GM19468 (cell line): ENCODE results near the gene KIF21B.

ENCODE experiments used
- ATAC-seq: cut with Tn5 transposase; IDR thresholded peaks from one replicate; pipeline ENCODE4 v1.9.1; 2021; ENCODE audit warnings: mild to moderate bottlenecking, moderate library complexity, moderate number of reproducible peaks; ENCODE audit not compliant: unreplicated experiment; ENCODE audit errors: extremely low read depth

KIF21B gene

DNA sequence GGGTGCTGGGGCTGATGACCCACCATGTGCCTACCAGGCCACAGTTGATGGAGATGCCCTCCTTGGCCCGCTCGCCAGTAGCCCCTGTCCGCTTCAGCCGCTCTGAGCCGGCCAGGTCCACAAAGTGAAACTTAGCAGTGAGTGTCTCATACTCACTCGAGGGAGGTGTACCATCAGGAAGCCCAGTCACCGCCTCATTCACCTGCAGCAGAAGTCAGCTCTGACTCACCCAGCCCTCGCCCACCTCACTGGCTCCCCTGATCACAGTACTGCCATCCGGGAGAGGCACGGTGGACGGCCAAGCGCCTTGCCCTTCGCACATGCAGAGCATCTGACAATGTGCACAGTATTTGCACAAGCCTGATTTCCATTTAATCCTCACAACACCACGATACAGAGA, 18.8 kb downstream of the KIF21B start:
- no peak for ATAC-seq

DNA sequence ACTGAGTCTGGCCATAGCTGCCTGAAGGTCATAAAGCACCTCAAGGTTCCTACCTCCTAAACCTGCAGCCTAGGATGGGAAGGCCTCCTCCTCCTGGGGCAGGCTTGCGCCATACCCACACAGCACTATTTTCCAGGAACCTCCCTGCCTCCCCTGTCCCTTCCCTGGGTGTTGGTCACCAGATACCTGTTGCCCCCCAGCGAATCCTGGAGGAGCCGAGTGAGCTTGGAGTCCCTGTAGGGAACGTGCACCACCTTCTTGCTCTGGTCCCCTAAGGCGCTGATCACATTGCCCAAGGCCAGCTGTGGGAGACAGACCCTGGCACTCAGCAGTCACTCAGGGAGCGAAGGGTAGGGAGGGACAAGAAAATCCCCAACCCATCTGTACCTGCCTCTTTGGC, 19.4 kb downstream of the KIF21B start:
- ATAC-seq = no peak

DNA sequence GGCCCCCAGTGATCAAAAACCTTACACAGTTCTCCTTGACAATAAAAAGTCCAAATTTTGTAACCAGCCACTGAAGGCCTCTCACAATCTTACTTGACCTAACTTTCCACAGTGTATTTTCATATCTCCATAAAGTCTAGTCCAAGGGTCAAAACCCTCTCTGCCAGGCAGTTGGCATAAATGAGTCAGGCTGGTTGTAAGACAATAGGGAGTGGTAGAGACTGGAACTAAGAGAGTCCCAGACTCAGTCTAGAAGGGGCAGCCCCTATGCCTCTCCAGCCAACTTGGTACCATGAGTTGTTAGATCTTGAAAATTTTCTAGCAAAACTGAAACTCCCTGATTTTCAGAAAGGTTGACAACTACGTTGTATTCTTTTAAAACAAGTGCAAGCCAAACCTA, 21.0 kb downstream of the KIF21B start:
- ATAC-seq = no peak

DNA sequence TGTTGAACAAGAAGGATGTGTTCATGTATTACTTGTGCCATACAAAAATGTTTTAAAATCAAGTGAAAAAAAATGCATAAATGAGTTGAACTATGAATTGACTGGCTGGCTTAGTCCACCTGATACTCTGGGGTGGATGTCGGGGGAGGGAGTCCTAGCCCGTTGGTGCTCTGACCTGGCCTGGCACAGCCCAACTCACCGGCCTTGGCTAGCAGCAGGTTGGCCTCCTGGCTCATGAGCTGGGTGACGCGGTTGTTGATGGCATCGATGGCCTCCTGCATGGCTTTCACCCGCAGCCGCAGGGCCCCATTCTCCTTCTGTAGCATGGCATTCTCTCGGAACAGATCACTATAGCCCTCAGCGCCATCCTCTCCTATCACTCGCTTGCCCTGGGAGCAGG, 21.6 kb downstream of the KIF21B start:
- no peak for ATAC-seq

DNA sequence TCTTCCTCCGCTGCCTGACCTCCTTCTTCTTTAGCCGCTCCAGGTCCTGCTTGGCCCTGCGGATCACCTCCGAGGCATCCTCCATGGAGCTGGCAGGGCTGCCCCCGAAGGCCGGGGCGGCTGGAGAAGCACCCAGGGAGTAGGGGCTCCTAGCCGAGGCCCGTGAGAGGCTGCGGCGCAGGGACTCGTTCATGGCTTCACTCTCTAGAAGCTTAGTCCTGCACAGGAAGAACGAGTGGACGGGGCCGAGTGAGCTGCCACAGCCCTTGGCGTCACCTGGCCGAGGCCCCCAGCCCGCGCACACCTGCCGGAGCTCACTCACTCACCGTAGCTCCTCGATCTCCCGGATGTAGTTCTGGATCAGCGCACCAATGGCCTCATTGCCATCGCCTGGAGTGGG, 23.1 kb downstream of the KIF21B start:
- ATAC-seq = no peak

DNA sequence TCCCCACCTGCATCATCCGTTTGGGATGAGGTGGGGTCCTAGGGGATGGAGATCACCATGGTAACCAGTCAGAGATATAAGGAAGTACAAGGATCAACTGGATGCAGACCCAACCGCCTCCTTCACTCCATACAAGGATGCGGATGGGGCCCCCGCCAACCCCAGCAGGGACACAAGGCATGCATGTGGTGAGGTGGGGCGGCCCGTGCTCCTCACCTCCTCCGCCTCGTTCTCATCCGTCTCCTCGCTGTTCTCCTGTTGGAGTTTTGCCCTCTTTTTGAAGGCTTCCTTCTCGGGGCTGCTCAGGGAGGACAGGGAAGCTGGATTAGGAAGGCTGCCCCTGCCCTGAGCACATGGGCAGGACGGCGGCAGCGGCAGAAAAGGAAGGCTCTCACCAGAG, 23.8 kb downstream of the KIF21B start:
- ATAC-seq = no peak

DNA sequence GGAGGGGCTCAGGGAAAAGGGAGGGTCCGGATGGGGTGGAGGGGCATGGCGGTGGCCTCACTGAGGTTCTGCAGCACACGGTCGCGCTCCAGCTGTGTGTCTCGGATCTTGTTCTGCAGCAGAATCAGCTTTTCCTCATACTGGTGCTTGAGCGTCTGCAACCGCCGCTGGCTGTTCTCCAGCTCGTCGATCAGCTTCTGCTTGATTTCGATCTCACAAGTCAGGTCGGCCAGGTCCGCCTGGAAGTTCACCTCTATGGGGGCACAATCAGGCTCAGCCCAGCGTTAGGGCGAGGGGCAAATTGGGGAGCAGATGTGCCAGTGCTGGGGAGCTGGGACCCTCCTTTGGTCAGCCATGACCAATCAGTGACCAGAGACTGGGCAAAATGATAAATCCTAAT, 25.2 kb downstream of the KIF21B start:
- no peak for ATAC-seq

DNA sequence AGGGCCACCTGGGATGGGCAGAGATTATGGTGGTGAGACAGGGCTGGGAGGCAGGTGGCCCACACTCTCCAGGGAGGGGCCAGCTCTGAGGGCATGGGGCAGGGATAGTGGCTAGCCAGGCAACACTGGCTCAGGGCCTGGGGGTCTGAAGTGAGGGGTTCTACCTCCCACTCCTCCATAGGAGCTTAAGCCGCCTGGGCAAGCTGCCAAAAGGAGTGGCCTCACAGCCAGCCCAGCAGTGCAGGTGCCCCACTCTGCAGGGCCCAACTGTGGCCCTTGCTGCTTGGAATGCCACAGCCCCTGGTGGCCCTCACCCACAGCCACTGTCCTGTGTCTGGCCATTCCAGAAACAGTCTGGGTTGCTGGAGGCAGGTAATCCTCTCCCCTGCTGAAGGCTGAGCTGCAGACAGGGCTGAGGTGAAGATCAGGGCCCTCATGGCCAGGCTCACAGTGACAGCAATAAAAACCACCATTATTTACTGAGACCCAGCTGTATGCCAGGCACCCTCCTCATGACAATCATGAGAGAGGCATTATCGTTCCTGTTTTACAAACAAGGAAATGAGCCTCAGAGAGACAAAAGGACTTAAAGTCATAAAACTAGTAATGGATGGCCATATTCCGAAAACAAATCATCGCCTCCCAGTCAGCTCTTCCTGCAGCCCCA, 31.0 kb downstream of the KIF21B start:
- no peak for ATAC-seq

DNA sequence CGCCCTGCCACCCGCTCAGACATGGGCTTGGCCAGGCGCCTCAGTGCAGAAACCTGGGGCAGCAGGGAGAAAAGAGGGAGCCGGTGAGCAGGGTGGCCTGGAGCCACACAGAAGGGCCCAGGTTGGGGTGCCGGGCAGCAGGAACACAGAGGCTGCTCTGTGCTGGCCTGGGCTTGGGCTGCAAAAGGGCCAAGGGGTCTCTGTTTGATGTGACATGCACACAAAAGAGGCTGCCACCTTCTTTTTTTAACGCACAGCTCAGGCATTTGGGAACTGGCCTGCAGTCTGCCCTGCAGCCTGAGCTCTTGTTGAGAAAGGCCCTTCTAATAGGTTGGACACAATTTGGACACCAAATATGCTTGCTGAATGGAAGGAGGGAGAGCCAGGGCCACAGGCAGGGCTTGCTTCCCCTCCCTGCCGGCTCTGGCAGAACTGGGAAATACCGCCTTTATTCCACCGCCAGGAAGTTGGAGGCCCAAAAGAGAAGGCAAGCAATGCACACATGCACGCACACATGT, 32.4 kb downstream of the KIF21B start:
- ATAC-seq = no peak

DNA sequence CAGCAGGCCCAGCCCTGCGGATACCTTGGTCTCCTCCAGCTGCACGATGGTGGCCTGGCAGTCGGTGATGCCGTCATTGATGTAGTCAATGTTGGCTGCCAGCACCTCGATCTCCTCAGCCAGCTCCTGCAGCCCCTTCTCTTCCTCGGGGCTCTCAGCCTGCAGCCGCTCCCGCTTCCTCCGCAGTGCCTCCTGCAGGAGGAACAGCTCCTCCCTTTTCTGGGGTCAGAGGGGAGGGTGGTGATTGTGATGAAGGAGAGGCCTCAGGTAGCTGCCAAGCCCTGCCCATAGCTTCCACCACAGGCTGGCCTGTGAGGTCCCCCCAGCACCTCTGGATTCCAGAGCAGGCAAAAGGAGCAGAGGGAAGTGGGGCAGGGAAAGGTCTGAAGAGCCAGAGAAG, 33.4 kb downstream of the KIF21B start:
- no peak for ATAC-seq

DNA sequence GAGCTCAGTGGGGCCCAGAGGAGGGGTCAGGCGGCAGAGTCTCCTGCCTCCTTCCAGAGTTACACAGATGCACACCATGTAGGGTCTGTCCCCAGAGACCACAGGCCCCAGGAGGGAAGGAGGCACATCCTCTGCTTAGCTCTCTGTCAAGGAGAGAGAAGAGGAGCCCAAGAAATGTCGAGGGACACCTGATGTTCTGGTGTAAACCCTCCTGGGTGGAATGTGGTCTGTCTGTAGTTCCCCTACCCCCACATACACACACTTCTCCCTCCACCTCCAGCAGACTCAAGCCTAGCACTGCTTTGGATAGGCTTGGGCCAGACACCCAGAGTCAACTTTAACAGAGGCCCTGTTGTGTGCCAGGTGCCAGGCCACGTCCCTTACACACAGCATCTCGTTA, 34.2 kb downstream of the KIF21B start:
- ATAC-seq = no peak

DNA sequence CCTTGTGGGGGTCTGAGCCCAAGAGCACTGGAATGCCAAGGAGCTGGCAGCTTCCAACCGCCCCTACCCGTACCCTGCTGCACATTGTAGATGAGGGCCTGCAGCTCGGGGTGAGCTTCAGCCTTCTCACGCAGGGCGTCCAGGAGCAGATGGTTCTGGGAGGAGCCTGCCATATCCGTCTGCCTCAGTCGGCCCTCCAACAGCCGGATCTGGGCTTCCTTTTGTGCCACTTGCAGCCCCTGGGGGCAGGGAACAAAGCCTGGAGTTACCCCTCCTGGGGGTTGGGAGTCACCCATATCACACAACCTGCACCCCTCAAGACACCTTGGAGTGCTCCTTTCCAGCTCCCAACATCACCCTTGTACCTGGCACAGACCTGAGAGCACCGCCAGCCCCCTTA, 34.8 kb downstream of the KIF21B start:
- ATAC-seq = no peak

DNA sequence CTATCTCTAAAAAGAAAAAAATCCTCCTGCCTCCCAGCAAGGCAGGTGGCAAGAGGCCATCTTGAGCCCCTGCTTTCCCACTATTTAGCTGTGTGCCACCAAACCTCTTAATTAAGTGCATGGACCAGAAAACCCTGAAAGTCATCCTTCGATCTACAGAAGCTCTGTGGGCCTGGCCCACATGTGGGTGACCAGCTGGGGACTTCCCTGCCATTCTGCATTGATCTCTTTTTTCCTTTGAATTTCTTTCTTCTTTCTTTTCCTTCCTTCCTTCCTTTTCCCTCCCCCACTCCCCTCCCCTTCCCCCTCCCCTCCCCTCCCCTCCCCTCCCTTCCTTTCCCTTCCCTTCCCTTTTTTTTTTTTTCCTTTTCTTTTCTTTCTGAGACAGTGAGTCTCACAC, 38.0 kb downstream of the KIF21B start:
- no peak for ATAC-seq

DNA sequence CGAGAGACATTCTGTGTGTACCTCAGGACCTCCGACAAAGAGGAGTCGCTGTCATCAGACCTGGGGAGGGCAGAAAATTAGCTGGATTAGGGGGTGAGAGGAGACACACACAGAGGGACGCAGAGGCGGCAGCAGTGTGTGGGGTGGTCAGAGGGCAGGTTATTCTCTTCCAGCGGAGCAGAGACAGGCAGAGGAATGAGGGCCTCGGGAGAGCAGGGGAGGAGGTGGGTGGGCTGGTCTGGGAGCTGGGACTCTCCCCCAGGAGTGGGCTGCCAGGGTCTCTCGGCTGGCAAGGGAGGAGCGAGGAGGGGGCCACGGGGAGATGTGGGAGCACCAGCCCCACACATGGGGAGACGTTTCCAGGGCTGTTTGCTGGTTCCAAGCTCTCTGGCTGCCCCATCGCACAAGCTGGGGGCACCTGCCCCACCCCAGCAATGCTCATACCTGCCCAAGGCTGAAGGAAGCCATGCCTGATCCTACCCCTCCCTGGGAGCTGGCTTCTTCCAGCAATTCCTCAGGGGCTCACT, 40.4 kb downstream of the KIF21B start:
- ATAC-seq = no peak

DNA sequence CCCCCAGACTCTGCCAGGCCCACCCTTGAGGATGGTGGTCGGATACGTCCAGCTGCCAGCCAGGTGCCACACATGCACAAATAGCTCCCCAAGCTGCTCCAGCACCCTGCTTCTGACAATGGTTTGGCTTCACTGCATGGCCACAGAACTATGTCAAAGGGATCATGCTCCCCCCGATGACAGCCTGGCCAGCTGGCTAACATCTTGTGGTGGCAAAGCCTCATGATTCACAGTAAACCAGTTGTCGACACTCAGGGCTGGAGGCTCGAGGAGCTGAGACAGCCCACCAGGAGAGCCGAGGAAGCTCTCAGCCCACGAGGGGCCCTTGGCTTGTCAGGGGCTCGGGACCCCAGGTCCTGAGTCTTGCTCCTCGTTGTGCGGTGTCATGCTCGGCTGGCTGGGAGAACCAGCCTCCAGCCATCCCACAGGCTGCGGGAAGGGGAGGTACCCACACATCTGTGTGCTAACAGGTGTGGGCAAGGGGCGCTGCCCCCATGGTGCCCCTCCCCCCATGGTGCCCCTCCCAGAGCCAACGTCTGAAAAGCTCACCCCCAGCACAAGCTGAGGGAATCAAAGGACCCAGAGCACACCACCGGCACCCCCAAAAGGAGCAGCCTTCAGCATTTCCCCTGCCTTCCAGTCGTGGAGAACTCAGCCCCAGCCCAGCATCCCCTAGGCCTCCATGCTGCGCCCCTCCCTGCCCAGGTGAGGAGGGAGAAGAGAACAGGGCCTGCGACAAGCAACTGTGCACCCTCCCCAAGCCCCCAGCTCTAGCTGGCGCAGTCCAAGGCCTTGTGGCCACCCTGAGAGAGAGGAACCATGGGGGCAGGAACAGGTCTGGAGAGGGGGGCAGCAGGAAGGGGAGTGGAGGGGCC, 41.2 kb downstream of the KIF21B start:
- ATAC-seq = no peak

DNA sequence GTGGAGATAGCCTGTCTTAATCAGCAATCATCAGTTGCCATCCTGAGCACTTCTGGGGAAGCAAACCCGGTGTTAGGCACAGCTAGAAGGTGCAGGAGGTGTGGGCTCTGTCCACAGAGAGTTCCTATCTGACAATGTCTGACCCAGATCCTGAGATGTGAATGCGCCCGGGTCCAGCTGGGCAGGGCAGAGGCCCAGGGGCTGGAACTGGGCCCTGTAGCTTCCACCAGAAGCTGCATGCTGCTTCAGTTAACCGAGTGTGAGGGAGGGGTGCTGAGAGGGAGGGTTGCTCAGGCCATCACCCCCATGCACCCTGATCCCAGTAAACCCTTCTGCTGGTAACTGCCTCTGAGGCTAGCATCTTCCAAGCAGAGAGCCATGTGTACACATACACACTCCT, 42.2 kb downstream of the KIF21B start:
- ATAC-seq = no peak

DNA sequence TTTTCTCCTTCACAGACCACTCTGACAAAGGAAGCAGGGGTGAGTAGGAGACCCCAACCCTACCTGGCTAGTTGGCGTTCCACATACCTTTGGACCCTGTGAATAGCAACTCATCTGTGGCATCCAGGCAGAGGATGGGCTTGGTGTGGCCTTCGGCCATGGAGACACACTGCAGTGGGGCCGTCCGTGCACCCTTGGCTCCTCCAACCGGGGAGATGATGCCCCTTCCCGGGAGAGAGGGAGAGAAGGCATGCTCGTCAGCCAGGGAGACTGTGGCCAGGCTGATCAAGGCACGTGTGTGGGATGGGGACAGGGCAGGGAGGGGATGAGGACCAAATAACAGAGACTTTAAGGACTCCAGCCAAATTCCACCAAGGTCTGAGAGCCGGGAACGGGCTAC, 42.6 kb downstream of the KIF21B start:
- no peak for ATAC-seq

DNA sequence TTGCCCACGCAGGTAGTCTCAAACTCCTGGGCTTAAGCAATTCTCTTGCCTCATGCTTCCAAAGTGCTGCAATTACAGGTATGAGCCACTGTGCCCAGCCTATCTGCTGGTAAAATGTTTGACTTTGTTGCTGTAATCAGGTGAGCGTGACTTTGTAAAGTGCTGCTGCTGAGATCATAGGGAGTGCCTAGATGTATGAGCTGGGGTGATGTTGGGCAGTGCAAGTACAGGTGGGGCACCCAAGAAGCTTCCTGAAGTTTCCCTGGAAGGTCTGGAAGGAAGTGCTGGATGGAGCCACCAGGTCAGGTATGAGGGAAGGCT, 43.1 kb downstream of the KIF21B start:
- no peak for ATAC-seq

DNA sequence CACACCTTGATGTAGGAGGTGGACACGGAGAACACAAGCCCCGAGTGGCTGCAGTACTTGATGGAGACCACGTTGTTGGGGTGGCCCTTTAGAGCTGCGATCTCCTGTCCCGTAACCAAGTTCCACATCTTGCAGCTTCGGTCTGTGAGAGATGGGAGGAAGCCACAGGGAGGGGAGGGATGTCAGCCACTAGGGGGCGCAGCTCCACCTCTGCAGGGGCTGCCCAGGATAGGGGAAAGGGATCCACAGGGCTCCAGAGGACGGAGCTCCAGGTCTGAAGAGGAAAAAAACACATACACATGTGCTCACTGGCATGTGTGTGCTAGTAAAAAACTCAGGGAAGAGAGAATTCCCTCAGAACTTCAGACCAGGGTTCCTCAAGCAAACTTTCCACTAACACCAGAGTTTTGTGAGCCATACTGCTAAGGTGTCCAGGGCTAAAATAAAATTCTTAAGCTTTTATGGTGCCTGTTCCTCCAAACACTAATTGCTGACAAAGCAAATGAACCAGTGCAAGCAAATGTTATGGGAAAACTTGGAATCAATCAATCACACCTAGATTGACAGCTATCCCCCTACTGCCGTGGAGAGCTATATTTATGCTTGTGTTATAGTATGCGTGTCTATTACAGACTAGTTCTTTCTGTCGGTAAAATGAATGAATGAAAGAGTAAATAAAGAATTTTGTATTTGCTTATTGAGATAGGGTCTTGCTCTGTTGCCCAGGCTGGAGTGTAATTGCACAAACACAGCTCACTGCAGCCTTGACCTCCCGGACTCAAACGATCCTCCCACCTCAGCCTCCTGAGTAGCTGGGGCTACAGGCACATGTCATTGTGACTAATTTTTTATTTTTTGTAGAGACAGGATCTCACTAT, 43.7 kb downstream of the KIF21B start:
- no peak for ATAC-seq

DNA sequence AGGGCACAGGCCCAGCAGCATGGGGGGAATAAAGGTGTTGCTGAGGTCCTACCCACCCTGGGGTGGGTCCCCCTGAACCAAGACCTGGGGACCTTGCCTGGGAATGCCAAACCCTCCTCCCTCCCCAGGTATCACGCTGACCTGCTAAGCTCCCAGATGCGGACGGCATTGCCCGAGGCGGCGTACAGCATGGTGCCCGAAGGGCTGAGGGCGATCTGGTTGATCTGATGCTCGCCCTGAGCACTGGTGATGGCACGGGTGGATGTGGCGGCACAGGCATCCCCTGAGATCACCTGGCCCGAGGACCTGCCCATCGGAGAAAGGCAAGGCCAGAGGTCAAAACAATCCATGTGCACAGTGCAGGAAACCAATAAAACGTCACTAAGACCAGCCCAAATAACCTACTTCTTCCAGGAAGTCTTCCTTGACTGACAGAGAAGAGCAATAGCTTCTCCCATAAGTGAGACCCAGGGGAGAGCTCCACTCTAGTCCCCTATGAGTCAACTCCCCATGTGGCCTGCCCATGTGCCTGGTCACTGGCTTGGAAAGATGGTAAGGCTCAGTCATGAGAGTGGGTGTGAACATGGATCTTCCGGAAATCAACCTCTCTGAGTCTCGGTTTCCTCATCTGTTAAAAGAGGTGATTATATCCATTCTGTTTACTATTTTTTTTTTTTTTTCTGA, 46.3 kb downstream of the KIF21B start:
- ATAC-seq = no peak
